ENCODE data around the gene DLAT. TPM values are rescaled to one million over a fixed set of nuclear protein-coding genes. Genes with fewer than 3 reads are reported as not detected.

The DLAT gene
- total RNA-seq, 4 donors from 2014 or later: 18.1 to 32.1 (median 23.8) TPM

- TF ChIP-seq CTCF (IDR thresholded peaks at IDR 0.05) (no peak), POLR2A (IDR thresholded peaks at IDR 0.05) (no peak)
- no peak for DNase-seq (ENCODE audit: low spot score in 2 of 2)
- intact Hi-C loops (cut with DNase I; ENCODE audit: low total_unique reads): no loop called here
- H3K4me3 ChIP-seq (ENCODE audit: low read depth, poor library complexity, severe bottlenecking): no peak overlapping the region
These were observed 71.0 kb downstream of the DLAT start for GRCh38 chr11:112096194-112096593.

- TF ChIP-seq CTCF (IDR thresholded peaks at IDR 0.05): no peak
- TF ChIP-seq POLR2A (IDR thresholded peaks at IDR 0.05): no peak
- no peak for DNase-seq (ENCODE audit: low spot score in 2 of 2)
- H3K4me3 ChIP-seq (ENCODE audit: low read depth, poor library complexity, severe bottlenecking): no peak overlapping the region
- 90 to 95% methylated on average over 11 of the region's 11 CpGs for WGBS, 2 donors
- intact Hi-C loops (cut with DNase I; ENCODE audit: low total_unique reads): no loop called here
These were observed 72.7 kb downstream of the DLAT start for GRCh38 chr11:112097734-112098528.

- no peak overlapping the region for H3K4me3 ChIP-seq (ENCODE audit: low read depth, poor library complexity, severe bottlenecking)
- intact Hi-C loops (cut with DNase I; ENCODE audit: low total_unique reads): loop anchor here (10.0 kb wide), 1 partner anchor 174 kb away; no protein-coding TSS in a partner anchor
- DNase-seq (ENCODE audit: low spot score in 2 of 2): no peak
- 55 to 64% methylated on average over 2 of the region's 2 CpGs for WGBS, 2 donors
- TF ChIP-seq CTCF (IDR thresholded peaks at IDR 0.05): no peak
- no peak for TF ChIP-seq POLR2A (IDR thresholded peaks at IDR 0.05)
These were observed 75.3 kb downstream of the DLAT start for GRCh38 chr11:112100462-112100861.

- WGBS, 2 donors: 78 to 80% methylated on average over 6 of the region's 6 CpGs
- no peak overlapping the region for H3K4me3 ChIP-seq (ENCODE audit: low read depth, poor library complexity, severe bottlenecking)
- intact Hi-C loops (cut with DNase I; ENCODE audit: low total_unique reads): loop anchor here (10.0 kb wide), 1 partner anchor 171 kb away; no protein-coding TSS in a partner anchor
- no peak for DNase-seq (ENCODE audit: low spot score in 2 of 2)
- no peak for TF ChIP-seq CTCF (IDR thresholded peaks at IDR 0.05)
These were observed 78.2 kb downstream of the DLAT start for GRCh38 chr11:112103446-112103845.

- WGBS, 2 donors: 87 to 91% methylated on average over 8 of the region's 8 CpGs
- H3K4me3 ChIP-seq (ENCODE audit: low read depth, poor library complexity, severe bottlenecking): no peak overlapping the region
- no peak for DNase-seq (ENCODE audit: low spot score in 2 of 2)
- no peak for TF ChIP-seq POLR2A (IDR thresholded peaks at IDR 0.05)
- no peak for TF ChIP-seq CTCF (IDR thresholded peaks at IDR 0.05)
- intact Hi-C loops (cut with DNase I; ENCODE audit: low total_unique reads): loop anchor here (10.0 kb wide), 1 partner anchor 169 kb away; no protein-coding TSS in a partner anchor
These were observed 80.9 kb downstream of the DLAT start for GRCh38 chr11:112106070-112106469.

Other genes starting within 250 kb of the DLAT start
- gene ALG9, start 153.8 kb upstream of the DLAT start, total RNA-seq: 10 to 100 TPM; 24.4 to 38.1 (median 29.0) TPM
- gene FDXACB1, start 146.2 kb upstream of the DLAT start, total RNA-seq: 1 to 10 TPM; 2.9 to 6.2 (median 4.1) TPM
- gene CFAP68, start 145.9 kb upstream of the DLAT start, total RNA-seq: 10 to 100 TPM; 26.2 to 45.2 (median 29.1) TPM
- gene CRYAB, start 113.6 kb upstream of the DLAT start, total RNA-seq: 100 to 1,000 TPM; 130 to 209 (median 200) TPM
- gene HSPB2, start 112.7 kb upstream of the DLAT start, total RNA-seq: 1 to 10 TPM in 3 of 4 donors, not detected in 1; 1.2 to 6.7 (median 1.5) TPM
- 10 to 100 TPM in 3 of 4 donors, 1 to 10 TPM in 1; 6.2 to 16.1 (median 12.4) TPM for gene C11orf52, start 106.5 kb upstream of the DLAT start, total RNA-seq
- 10 to 100 TPM; 13.6 to 21.5 (median 20.3) TPM for gene DIXDC1, start 88.1 kb upstream of the DLAT start, total RNA-seq
- 1 to 10 TPM in 2 of 4 donors, under 1 TPM in 2; 0.38 to 2.4 (median 0.90) TPM for gene PIH1D2, start 48.6 kb downstream of the DLAT start, total RNA-seq
- gene NKAPD1, start 48.9 kb downstream of the DLAT start, total RNA-seq: 10 to 100 TPM in 3 of 4 donors, 1 to 10 TPM in 1; 8.5 to 15.6 (median 12.3) TPM
- gene TIMM8B, start 61.3 kb downstream of the DLAT start, total RNA-seq: 10 to 100 TPM; 12.4 to 49.0 (median 29.9) TPM
- 100 to 1,000 TPM in 2 of 4 donors, 10 to 100 TPM in 2; 60.9 to 142 (median 98.9) TPM for gene SDHD, start 61.5 kb downstream of the DLAT start, total RNA-seq
- gene IL18, start 138.7 kb downstream of the DLAT start, total RNA-seq: 100 to 1,000 TPM; 231 to 331 (median 297) TPM
- under 1 TPM in 2 of 4 donors, not detected in 2; 0.22 to 0.75 TPM for gene TEX12, start 142.0 kb downstream of the DLAT start, total RNA-seq
- gene BCO2, start 150.1 kb downstream of the DLAT start, total RNA-seq: 1 to 10 TPM in 3 of 4 donors, under 1 TPM in 1; 0.98 to 5.7 (median 3.7) TPM
- 10 to 100 TPM; 17.0 to 37.2 (median 22.4) TPM for gene PTS, start 201.0 kb downstream of the DLAT start, total RNA-seq
- not detected for gene PLET1, start 235.5 kb downstream of the DLAT start, total RNA-seq

All from lower leg skin (tissue), 4 donors.